HG03432 (cell line): ENCODE measurements around the gene IMMT.
"Not testable (repeated sequence)": the region's sequence is repeated elsewhere in the genome, so short reads cannot be mapped to it uniquely, and the experiment has no call there.

ENCODE experiments used
- ATAC-seq: cut with Tn5 transposase; IDR thresholded peaks from one replicate; pipeline ENCODE4 v1.9.1; 2021; ENCODE audit warnings: mild to moderate bottlenecking, moderate library complexity; ENCODE audit not compliant: unreplicated experiment

The IMMT gene

DNA sequence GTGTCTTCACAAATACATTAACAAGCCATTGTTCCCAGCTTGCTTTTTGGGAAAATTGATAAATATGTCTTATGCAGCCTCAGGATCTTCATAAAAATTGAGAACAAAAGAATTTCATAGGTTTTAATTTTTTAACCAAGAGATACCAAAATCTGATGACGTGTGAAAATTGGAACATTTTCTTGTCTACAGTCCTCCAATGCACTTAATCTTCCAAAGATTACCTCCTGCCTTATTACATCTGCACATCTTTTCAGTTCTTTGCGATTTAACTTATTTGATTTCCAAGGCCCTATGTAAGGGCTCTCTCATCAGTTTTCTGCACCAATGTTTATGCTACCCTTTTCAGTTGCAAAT is 7.1 kb upstream of the IMMT start:
- ATAC-seq, result no peak

DNA sequence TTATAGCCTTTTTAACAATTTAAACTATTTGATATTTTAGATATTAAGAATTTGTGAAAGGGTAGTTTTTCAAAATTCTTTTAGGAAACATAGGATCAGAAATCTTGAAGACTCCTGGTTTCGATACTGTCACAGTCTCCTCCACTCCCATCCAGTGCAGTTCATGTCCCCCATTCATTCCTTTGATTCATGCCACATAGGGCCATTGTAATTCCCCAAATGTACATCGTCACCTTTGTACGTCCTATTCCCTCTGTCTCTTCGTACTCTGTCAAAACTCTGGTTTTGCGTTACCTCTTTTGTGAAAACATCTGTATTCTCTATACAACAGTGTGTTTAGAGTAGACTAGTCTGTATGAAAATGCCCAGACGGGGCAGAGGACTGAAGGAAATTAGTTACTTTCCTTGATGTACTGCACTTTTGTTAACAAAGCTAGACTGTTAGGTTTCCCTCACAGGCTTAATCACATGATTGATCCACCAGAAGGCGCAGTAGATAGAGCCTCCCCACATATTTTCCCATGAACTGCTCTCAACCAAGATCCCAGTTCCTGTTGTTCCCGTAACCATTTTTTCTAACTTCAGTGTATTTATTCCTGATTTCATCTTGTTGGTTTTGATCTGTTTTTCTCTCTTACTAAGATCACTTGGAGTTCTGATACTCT is 6.5 kb upstream of the IMMT start:
- ATAC-seq, result no peak

DNA sequence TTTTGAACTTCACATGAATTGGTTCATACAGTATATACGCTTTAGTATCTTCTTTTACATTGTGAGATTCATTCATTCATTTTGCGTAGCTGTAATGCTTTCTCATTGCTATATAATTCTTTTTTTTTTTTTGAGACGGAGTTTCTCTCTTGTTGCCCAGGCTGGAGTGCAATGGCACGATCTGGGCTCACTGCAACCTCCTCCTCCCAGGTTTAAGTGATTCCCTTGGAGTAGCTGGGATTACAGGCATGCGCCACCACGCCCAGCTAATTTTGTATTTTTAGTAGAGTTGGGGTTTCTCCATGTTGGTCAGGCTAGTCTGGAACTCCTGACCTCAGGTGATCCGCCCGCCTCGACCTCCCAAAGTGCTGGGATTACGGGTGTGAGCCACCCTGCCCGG is 5.3 kb upstream of the IMMT start:
- not testable (repeated sequence) for ATAC-seq

DNA sequence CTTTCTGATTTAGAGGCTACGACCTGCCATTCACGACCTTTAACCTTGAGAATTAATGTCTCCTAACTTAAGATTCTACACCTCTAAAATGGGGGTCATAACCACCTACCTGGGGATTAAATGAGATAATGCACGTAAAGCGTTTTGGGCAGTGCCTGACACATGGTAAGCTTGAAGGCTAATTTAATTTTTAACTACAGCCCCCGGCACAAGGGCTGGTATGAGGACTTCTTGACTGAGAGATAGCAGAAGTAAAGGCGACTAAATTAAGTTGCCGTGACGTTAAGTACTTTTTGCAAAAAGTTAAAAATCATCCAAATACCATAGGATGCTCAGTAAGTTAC is 4.5 kb upstream of the IMMT start:
- no peak for ATAC-seq

DNA sequence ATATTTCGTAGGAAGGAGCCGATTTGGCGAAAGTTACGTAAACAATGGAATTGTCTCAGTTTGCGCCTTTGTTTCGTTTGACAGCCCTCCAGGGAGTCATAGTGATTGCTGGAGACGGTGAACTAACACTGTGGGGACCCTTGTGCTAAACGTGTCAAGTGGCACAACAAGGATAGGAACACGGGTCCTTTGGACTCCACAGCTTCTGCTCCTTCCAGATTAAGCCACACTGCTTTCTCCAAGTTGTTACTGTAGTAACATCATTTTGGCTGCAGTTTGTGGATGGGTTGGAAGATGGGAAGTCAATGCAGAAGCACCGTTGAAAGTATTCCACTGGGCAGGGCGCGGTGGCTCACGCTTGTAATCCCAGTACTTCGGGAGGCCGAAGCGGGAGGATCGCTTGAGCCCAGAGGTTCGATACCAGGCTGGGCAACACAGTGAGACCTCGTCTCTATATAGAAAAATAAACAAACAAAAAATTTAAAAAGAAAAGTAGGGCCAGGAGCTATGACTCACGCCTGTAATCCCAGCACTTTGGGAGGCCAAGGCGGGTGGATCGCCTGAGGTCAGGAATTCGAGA is 636 bp upstream of the IMMT start:
- ATAC-seq, result no peak

DNA sequence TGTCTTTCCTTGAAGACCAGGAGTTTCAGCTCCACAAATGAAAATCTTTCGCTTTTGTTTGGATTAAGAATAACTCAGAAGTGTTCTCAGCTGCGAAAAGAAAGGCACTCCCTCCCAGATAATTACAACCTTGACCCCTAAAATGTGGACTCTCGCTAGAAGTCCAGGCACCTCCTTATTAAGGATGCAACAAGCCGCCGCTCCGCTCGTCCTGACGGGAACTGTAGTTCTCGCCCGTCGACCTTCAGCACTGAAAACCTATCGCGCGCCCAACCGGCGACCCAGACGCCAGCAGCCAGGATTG is 559 bp downstream of the IMMT start:
- ATAC-seq, result no peak

DNA sequence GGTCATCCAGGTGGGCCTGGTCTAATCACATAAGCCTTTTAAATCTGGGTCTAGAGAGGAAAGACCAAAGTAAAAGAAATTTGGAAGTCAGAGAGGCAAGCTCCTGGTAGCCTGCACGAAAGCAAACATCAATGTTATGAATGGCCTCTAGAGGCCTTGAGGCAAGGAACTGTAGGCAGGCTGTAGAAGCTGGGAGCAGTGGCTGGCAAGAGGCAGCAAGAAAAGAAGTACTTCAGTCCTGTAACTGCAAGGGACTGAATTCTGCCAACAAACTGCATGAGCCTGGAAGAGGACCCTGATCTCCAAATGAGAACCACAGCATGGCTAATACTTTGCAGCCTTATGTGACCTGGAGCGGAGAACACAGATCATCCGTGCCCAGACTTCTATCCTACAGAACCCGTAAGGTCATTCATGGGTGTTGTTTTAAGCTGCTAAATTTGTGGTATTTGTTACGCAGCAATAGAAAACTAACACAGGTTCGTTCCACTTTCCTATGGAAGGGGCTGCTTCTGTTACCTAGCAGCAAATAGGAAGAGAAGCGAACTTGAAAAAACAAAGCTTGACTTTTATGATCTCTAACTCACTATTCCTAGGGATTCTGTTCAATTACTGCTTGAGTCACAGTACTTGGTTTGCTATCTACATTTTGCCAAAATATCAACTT is 1.2 kb downstream of the IMMT start:
- no peak for ATAC-seq

DNA sequence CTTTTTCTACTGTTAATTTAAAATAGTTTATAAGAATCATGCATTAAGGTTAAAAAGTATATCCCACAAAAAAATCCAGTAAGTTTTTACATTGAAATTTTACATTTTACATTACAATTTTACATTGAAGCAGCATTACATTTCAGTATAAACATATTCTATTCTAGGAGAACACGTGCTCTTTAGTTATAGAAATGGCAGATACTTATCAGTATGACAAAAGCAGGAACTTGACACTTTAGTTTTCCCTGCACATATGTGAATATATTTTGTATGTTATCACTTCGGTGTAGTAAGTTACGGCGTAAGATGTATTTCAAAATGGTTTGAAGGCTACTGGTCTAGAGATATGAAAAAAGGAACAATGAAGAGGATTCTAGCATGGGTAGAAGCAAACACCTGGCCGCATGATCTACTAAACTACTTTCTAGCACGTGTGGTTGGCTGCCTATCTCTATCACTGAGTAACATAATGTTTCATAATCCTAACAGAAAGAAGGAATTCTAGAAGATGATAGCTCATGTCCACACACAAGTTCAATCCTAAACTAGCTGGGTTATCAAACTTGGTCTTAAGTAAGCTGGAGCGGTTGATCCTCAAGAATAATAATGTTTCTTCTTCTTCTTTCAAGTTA is 5.4 kb downstream of the IMMT start:
- no peak for ATAC-seq

DNA sequence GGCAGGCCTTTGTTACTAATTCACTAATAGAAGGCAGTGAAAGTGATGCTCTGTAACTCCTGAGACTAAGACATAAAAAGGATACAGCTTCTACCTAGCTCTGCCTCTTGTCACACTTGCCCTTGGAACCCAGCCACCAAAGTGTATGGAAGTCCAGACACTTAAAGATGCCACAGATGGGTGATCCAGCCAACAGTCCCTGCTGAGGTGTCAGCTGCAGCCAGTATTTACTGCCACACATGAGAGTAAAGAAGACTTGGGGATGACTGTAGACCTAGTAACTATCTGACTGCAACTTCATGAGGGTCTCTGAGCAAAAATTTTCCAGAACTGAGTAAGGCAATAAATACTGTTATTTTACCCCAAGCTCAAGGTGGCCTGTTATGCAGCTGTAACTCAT is 8.8 kb downstream of the IMMT start:
- peak; percentile 34 for ATAC-seq

DNA sequence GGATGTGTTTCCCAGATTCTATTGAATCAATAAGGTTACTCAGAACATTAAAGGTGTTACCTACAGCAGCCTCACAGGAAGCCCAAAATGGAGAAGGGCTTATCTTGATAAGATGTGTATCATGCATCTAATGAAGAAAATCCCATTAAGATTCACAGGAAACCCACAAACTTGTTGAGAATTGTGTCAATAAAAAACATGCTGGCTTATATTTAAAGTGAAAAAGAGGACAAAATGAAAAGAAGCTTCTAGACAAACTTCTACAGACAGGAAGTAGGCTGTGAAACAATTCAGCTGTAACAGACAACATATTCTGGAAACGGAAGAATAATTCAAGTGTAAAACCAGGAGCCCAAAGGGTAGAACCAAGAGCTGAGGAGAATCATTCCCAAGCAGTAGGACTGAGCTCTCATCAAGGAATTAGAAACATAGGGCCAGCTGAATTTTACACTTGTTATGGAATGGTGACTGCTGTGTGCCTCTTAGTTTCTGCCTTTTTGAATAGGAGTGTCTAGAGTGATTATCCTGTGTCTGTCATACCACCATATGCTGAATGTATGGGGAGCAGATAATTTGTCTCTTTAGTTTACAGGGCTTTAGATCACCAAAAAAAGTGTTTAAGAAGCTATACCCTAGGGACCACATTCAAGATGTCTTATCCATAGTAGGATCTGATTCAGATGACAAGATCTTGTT is 9.6 kb downstream of the IMMT start:
- ATAC-seq, result peak; percentile 43

DNA sequence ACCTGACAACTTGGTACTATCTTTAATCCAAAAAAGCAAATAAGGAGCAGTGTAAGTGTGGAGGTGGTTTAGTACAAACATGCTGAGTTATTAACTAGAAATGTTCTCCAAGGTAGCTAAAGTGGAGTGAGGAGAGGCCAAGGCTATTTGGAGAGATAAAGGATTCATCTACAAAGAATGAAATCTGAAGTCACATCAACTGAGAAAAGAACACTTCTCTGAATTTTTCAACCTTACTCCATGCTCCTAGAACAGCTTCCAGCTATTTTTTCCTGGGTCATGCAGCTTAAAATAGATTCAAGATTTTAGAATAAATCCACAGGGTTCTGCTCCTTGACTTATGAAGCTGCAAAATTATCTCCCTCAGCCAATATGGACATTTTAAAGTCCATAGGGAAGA is 18.7 kb downstream of the IMMT start:
- ATAC-seq, result no peak

DNA sequence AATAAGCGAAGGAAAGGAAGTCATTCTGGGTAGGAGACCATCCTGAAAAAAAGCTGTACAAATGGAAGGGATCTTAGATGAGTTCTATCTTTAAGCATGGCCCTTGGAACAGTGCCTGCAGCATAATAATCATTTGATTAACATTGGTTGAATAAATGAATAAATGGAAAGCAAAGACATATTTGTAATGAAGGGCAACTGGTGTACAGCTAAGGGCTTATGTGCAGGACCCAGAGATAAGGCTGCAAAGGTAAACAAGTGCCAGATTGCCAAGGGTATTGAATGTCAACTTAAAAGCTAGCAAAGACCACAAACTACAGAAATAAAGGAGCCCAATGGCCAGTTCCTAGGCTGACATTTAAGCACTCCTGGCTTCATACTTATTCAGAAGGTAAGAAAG is 19.4 kb downstream of the IMMT start:
- ATAC-seq, result no peak

DNA sequence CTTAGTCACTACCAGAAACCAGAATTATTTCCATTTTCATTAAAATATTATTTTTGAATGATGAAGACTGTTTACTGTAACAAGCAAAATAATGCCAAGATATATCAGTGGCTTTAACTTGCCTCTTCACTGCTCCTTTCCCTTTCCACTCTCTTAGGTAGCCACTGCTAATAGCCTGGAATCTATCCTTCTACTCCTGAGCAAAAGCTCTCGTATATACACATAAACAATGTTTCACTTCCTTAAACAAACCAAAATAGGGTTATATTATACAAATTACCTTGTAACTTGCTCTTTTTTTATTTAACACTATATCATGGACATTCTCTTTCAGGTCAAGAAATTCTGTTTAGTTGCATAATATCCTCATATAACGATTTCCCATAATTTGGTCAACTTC is 20.8 kb downstream of the IMMT start:
- ATAC-seq, result no peak

DNA sequence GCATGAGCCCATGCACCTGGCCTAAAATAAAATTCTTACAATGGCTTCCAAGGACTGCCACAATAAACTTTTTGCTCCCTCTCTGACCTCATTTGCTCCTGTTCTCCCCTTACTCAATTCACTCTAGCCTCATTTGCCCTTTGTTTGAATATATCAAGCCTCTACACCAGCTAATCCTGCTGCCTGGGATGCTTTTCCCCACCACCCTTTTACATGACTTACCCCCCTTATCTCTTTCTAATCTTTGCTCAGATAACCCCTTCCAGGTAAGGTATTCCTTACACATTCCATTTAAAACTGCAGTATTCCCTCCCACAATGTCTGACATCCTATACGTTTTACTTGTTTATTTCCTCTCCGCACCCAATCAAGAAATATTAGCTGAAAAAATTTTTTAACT is 22.7 kb downstream of the IMMT start:
- no peak for ATAC-seq

DNA sequence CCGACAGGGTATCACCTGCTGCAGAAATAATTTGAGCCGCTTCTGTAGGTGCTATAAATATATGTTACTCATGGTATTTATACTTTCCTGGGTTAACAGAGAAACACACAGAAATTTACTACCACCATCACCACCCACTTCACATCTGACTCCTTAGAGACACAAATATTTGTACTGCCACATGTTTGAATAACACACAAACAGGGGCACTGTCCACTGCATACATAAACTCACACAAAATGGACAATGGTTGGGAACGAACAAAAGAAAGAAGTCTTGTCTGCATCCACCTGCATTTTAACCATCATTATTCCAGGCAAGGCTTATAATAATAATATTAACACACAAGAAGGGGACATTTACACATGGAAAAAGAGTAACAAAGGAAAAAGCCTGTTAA is 24.0 kb downstream of the IMMT start:
- ATAC-seq, result no peak

DNA sequence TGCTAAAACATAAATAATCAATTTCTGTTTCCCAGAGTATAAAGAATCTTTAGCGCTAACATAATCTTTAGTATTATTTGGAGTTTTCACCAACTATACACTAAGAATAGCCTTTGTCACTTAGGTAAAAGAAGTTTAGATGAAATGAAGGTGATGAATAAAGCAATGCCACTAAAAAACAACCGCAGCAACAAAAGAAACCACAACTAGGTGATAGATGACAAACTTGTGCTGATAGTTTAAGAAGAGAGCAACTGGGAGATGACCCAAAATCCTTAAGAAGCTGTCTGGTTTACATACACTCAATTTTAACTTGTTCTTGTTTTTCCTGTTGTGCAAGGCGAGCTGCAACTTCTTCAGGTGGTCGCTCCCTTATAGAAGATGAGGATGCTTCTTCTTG is 24.8 kb downstream of the IMMT start:
- ATAC-seq, result no peak

DNA sequence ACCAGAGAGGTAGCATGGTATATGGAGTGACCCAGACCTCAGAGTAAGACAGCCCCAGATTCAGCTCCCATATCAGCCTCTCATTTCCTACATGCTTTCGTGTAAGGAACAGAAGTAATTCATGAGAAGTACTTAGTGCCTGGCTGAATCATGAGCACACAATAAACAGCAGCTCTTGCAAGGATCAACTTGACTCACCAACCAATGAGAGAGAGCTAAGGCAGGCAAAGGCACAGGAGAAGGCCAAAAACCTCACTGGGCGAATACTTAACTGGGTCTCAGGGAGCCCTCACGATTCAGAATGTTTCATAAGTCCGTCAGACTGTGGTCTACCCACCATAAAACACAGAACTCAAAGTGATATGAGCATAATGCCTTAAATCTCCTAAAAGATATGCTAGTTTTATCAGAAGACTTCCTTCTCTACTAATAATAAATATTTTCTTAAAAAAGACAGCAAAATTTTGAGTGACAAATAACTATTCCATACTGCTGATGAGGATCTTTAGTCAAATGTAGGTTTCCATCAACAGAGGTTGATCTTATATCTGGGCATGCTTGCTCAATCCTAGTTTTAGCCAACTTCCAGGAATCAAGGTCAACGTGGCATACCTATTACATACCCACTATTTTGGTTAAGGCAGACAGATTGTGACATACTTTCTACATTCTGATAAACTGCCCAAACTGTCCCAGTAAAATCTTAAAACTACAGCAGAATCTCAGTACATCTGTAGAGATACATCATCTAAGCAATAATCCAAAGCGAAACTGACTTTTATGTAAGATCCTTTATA is 34.9 kb downstream of the IMMT start:
- ATAC-seq, result no peak

DNA sequence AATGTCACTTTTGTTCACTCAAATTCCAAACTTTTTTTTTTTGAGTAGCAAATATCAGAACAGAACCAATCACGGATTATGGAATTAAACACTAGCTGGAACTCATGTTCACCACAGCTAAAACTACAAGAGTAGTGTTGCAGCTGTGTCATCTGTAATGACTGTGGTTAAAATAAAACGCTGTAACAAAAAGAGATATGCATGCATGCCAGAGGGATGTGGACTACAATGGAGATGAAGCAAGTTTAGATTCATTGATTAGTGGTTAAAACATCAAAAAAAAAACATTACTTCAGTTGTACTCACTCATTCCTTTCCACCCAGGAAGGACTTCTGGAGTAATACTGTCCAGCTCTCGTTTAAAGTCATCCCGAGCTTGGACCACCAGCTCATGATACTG is 37.0 kb downstream of the IMMT start:
- ATAC-seq, result no peak

DNA sequence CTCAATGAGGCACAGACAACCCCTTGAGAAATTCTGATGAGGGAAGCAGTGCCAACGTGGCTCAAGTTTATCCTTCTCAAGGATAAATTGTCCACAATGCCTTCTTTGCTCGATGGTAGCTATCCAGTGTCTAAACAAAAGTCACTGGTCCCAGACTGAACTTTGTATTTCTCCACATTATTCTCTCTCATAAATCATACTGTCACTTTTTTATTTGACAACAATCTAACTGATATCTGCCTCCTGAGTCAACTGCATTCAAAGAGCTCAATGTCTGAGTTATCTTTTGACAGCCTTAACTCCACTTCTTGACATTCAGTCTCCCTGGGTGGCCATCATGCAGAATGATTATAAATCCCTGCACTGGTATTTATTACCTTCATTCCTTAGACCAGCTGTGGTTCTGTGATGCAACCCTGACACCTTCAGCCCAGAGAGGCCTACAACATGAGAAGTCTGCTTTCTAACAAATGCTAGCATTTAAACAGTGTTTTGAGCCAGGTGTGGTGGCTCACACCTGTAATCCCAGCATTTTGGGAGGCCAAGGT is 38.2 kb downstream of the IMMT start:
- ATAC-seq, result no peak

DNA sequence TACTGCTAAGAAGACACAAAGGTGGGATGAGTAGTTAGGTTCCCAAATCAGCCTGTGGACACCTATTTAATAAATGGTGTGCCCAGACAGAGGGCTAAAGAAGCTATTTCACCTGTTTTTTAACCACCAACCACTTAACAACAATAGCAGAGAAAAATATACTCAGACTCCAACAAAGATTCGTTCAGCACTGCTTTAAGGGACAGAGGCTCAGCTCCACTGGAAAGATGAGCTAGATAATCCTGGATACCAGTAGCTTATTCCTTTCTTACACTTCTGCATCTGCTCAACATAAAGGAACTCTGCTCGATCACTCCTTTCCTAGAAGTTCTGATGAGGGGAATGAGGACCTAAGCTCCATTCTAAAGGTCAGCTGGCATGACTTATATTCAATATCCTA is 44.8 kb downstream of the IMMT start:
- no peak for ATAC-seq

DNA sequence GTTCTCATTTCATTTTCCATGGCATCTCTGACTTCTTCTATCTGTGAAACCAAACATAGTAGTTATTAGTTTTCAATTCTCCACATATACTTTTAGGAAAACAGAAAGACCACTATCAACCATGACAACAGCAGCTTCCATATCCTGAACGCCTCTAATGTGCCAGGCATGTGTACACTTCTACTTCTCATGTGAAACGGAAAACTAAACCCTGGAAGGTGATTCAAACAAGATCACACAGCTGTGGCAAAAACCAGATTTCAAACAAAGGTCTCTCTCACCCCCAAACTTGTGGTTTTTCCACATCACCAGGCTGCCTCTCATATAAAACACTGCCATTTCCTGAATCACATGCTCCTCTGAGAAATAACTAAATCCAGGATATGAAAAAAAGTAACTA is 47.5 kb downstream of the IMMT start:
- no peak for ATAC-seq
